ENCODE data around the gene TMOD1. TPM values are rescaled to one million over a fixed set of nuclear protein-coding genes. Genes with fewer than 3 reads are reported as not detected.

TMOD1 gene
- total and polyA plus RNA-seq, 2 of the 8 experiments (the other 6 are each of a cell fraction or from before 2014, with no cell fraction given) = 0.17 to 0.88 TPM

- CTCF ChIA-PET (ENCODE audit: partially characterized antibody) = interaction anchor here (0.8 to 22.2 kb wide), 7 partner anchors 12 to 160 kb away, joined by 3 to 574 read pairs (median 4); no protein-coding TSS in a partner anchor
- whole genome bisulfite sequencing, 2 experiments (ENCODE audit: extremely low coverage in 1 of 2, insufficient coverage in 1 of 2, insufficient read length in 1 of 2, insufficient replicate concordance in 2 of 2, low coverage in 1 of 2, low lambda C conversion rate in 2 of 2, missing lambda C conversion rate in 1 of 2) = 90% methylated on average over 7 of the region's 7 CpGs; no CpG with 5 or more reads in 1 of the 2 experiments
- Histone ChIP-seq H3K14ac (ENCODE audit: insufficient read length) (no peak overlapping the region), H4K8ac (ENCODE audit: extremely low read depth, insufficient read depth, low read length) (no peak overlapping the region), H2BK20ac (ENCODE audit: low read length) (no peak overlapping the region), H2BK120ac (replicated peaks; ENCODE audit: low read depth, low read length) (no peak overlapping the region), H3K56ac (replicated peaks; ENCODE audit: insufficient read length, low read depth, low read length) (no peak overlapping the region), H2BK12ac (ENCODE audit: low read depth, low read length) (no peak overlapping the region), H2BK15ac (ENCODE audit: low read length) (no peak overlapping the region), H3K23ac (ENCODE audit: insufficient read length) (no peak overlapping the region), H3K4me1 (replicated peaks in 1 of 4; ENCODE audit: control insufficient read depth in 3 of 4, insufficient read depth in 4 of 4, low read length in 3 of 4) (peaks cover 0 to 5% (median 0%) of the 10 kb centered on the region in 4 experiments; a peak in 3 of 7 replicates), H3K23me2 (ENCODE audit: low read depth, low read length) (no peaks in the 10 kb centered on the region), H4K5ac (ENCODE audit: insufficient read length, low read depth, low read length) (no peak overlapping the region), H4K91ac (replicated peaks; ENCODE audit: insufficient read length, low read length) (no peak overlapping the region), H3K79me2 (ENCODE audit: control insufficient read depth in 1 of 2, insufficient read depth in 2 of 2, low read length in 2 of 2) (no peaks in the 10 kb centered on the region), H3K27ac (ENCODE audit: low read depth, low read length) (no peak overlapping the region), H3K36me3 (ENCODE audit: control insufficient read depth in 2 of 4, insufficient read depth in 4 of 4, low read length in 3 of 4) (peaks cover 20 to 56% (median 40%) of the 10 kb centered on the region in 4 experiments), H3K9ac (replicated peaks in 1 of 4; ENCODE audit: extremely low read depth in 1 of 4, low read depth in 3 of 4, low read length in 3 of 4) (no peak overlapping the region), H2AK5ac (ENCODE audit: low read depth, low read length) (no peak overlapping the region), H3K79me1 (ENCODE audit: low read depth, low read length) (no peaks in the 10 kb centered on the region; the same call in 1 of the 2 replicates), H3K18ac (ENCODE audit: extremely low read depth, low read length) (no peak overlapping the region), H3K4me2 (ENCODE audit: insufficient read depth in 1 of 2, low read depth in 2 of 2, low read length in 2 of 2) (no peak overlapping the region), H3K4me3 (ENCODE audit: extremely low read depth in 1 of 4, insufficient read depth in 2 of 4, low read depth in 3 of 4, low read length in 4 of 4) (no peak overlapping the region), H3K9me3 (ENCODE audit: insufficient read depth in 2 of 2, low read depth in 1 of 2, low read length in 1 of 2) (no peaks in the 10 kb centered on the region), H3K27me3 (replicated peaks in 1 of 4; ENCODE audit: control insufficient read depth in 3 of 4, extremely low read depth in 1 of 4, insufficient read depth in 3 of 4, low read length in 3 of 4) (no peaks in the 10 kb centered on the region), H2BK5ac (ENCODE audit: low read depth, low read length) (no peak overlapping the region), H4K20me1 (replicated peaks in 1 of 2; ENCODE audit: control insufficient read depth in 1 of 2, insufficient read depth in 2 of 2, low read length in 2 of 2) (no peaks in the 10 kb centered on the region), H2AFZ (ENCODE audit: low read length) (no peak overlapping the region), H3K4ac (replicated peaks; ENCODE audit: insufficient read length, low read depth, low read length) (no peak overlapping the region)
- POLR2A ChIA-PET (ENCODE audit: partially characterized antibody) = interaction anchor here (1.2 kb wide), 1 partner anchor 100 kb away, joined by 4 read pairs; the partner anchor contains the start of gene TMOD1
- FAIRE-seq = no peak
- DNase-seq (ENCODE audit: low read depth in 1 of 2, low spot score in 2 of 2) = no peak
- no peak for TF ChIP-seq NANOG (IDR thresholded peaks at IDR 0.05; ENCODE audit: insufficient read depth, low read depth, low read length, poor library complexity, severe bottlenecking)
- no peak for TF ChIP-seq GABPA (IDR thresholded peaks at IDR 0.05; ENCODE audit: borderline replicate concordance, insufficient read depth, low read length)
- TF ChIP-seq CTCF (IDR thresholded peaks at IDR 0.05; ENCODE audit: control extremely low read depth in 1 of 3, insufficient read depth in 1 of 3, low read depth in 1 of 3, low read length in 3 of 3) = no peak
- TF ChIP-seq SIX5 (IDR thresholded peaks at IDR 0.05; ENCODE audit: low read depth, low read length) = no peak
- TF ChIP-seq CHD1 (IDR thresholded peaks at IDR 0.05; ENCODE audit: low read depth, low read length) = no peak
- no peak for TF ChIP-seq KDM5A (IDR thresholded peaks at IDR 0.05; ENCODE audit: low read length)
Observed at GRCh38 chr9:97601228-97601898, 99.9 kb downstream of the TMOD1 start.

All from H1 (cell line).